ENCODE results near the gene PAPLN. TPM values are rescaled to one million over a fixed set of nuclear protein-coding genes. Genes with fewer than 3 reads are reported as not detected.
"Not testable (repeated sequence)": the region's sequence is repeated elsewhere in the genome, so short reads cannot be mapped to it uniquely, and the experiment has no call there.

The PAPLN gene
- total RNA-seq, 1 experiment from 2014 or later, result 0.75 TPM

GRCh38 chr14:73307261-73307660 lies 70.0 kb downstream of the PAPLN start:
- CTCF ChIA-PET, result interaction anchor here (0.5 kb wide), 1 partner anchor 945 kb away, joined by 4 read pairs; no protein-coding TSS in a partner anchor
- no TSS peak for BruUV-seq (replicated peaks)

DNA sequence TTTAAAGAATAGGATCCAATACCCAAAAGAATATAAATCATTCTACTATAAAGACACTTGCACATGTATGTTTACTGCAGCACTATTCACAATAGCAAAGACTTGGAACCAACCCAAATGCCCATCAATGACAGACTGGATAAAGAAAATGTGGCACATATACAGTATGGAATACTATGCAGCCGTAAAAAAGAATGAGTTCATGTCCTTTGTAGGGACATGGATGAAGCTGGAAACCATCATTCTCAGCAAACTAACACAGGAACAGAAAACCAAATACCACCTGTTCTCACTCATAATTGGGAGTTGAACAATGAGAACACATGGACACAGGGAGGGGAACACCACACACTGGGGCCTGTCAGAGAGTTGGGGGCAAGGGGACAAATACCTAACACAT lies 71.9 kb downstream of the PAPLN start:
- POLR2A ChIA-PET (ENCODE audit: low non-redundant PET); H3K36me3 ChIP-seq (ENCODE audit: insufficient read depth, low read length, poor library complexity, severe bottlenecking); H3K27ac ChIP-seq (ENCODE audit: low read depth, low read length, poor library complexity, severe bottlenecking); BruUV-seq (replicated peaks); CTCF ChIA-PET; H3K4me1 ChIP-seq (ENCODE audit: insufficient read depth, low read length, poor library complexity, severe bottlenecking); H3K4me3 ChIP-seq (ENCODE audit: low read depth, low read length, poor library complexity, severe bottlenecking); H3K9me3 ChIP-seq (ENCODE audit: low read depth, low read length, poor library complexity, severe bottlenecking); intact Hi-C loops (cut with micrococcal nuclease; ENCODE audit: unreplicated experiment); DNase-seq (ENCODE audit: low spot score); H3K27me3 ChIP-seq (replicated peaks; ENCODE audit: insufficient read depth, low read depth, low read length, poor library complexity): not testable (repeated sequence)

More at GRCh38 chr14:73307261-73307660, 70.0 kb downstream of the PAPLN start:
- no peak for TF ChIP-seq EZH2 (IDR thresholded peaks at IDR 0.05; ENCODE audit: borderline replicate concordance, low read depth, low read length, poor library complexity, severe bottlenecking)
- TF ChIP-seq, protein P1, sequence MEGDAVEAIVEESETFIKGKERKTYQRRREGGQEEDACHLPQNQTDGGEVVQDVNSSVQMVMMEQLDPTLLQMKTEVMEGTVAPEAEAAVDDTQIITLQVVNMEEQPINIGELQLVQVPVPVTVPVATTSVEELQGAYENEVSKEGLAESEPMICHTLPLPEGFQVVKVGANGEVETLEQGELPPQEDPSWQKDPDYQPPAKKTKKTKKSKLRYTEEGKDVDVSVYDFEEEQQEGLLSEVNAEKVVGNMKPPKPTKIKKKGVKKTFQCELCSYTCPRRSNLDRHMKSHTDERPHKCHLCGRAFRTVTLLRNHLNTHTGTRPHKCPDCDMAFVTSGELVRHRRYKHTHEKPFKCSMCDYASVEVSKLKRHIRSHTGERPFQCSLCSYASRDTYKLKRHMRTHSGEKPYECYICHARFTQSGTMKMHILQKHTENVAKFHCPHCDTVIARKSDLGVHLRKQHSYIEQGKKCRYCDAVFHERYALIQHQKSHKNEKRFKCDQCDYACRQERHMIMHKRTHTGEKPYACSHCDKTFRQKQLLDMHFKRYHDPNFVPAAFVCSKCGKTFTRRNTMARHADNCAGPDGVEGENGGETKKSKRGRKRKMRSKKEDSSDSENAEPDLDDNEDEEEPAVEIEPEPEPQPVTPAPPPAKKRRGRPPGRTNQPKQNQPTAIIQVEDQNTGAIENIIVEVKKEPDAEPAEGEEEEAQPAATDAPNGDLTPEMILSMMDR (conservative IDR thresholded peaks at IDR 0.05; ENCODE audit: low read depth, low read length), result no peak
- intact Hi-C loops (cut with micrococcal nuclease; ENCODE audit: unreplicated experiment), result no loop called here
- Histone ChIP-seq H3K4me1 (ENCODE audit: insufficient read depth, low read length, poor library complexity, severe bottlenecking) (peaks cover 7% of the 10 kb centered on the region), H3K9me3 (ENCODE audit: low read depth, low read length, poor library complexity, severe bottlenecking) (no peaks in the 10 kb centered on the region), H3K36me3 (ENCODE audit: insufficient read depth, low read length, poor library complexity, severe bottlenecking) (no peaks in the 10 kb centered on the region), H3K27me3 (replicated peaks; ENCODE audit: insufficient read depth, low read depth, low read length, poor library complexity) (no peaks in the 10 kb centered on the region), H3K27ac (ENCODE audit: low read depth, low read length, poor library complexity, severe bottlenecking) (no peak overlapping the region), H3K4me3 (ENCODE audit: low read depth, low read length, poor library complexity, severe bottlenecking) (no peak overlapping the region)
- POLR2A ChIA-PET (ENCODE audit: low non-redundant PET), result no interaction called here
- DNase-seq (ENCODE audit: low spot score), result no peak

GRCh38 chr14:73311708-73312030 lies 74.4 kb downstream of the PAPLN start:
- DNase-seq (ENCODE audit: low spot score), result no peak
- H3K9me3 ChIP-seq (ENCODE audit: low read depth, low read length, poor library complexity, severe bottlenecking), result no peaks in the 10 kb centered on the region
- H3K27ac ChIP-seq (ENCODE audit: low read depth, low read length, poor library complexity, severe bottlenecking), result no peak overlapping the region
- ChIA-PET CTCF (no interaction called here), POLR2A (ENCODE audit: low non-redundant PET) (no interaction called here)
- no peaks in the 10 kb centered on the region for H3K36me3 ChIP-seq (ENCODE audit: insufficient read depth, low read length, poor library complexity, severe bottlenecking)
- H3K4me1 ChIP-seq (ENCODE audit: insufficient read depth, low read length, poor library complexity, severe bottlenecking), result peaks cover 7% of the 10 kb centered on the region
- no TSS peak for BruUV-seq (replicated peaks)
- no peak overlapping the region for H3K4me3 ChIP-seq (ENCODE audit: low read depth, low read length, poor library complexity, severe bottlenecking)
- H3K27me3 ChIP-seq (replicated peaks; ENCODE audit: insufficient read depth, low read depth, low read length, poor library complexity), result no peaks in the 10 kb centered on the region
- TF ChIP-seq, protein P1 (conservative IDR thresholded peaks at IDR 0.05; ENCODE audit: low read depth, low read length), result no peak
- no peak for TF ChIP-seq EZH2 (IDR thresholded peaks at IDR 0.05; ENCODE audit: borderline replicate concordance, low read depth, low read length, poor library complexity, severe bottlenecking)
- intact Hi-C loops (cut with micrococcal nuclease; ENCODE audit: unreplicated experiment), result no loop called here

DNA sequence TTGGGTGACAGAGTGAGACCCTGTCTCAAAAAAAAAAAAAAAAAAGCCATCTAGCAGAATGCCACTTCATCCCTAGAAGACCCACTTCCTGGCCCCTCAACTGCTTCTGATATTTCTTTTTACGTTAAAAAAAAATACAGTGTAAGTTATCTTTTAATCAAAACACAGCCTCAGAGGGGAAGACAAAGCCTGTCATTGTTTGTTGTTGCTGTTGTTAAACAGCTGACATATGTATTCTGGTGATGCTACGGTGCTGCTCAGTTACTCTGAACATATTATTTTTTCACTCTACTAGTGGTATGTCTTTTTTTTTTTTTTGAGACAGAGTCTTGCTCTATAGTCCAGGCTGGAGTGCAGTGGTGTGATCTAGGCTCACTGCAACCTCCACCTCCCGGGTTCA lies 75.4 kb downstream of the PAPLN start:
- no peak overlapping the region for H3K27ac ChIP-seq (ENCODE audit: low read depth, low read length, poor library complexity, severe bottlenecking)
- intact Hi-C loops (cut with micrococcal nuclease; ENCODE audit: unreplicated experiment), result no loop called here
- CTCF ChIA-PET, result no interaction called here
- no peak for DNase-seq (ENCODE audit: low spot score)
- no peak for TF ChIP-seq EZH2 (IDR thresholded peaks at IDR 0.05; ENCODE audit: borderline replicate concordance, low read depth, low read length, poor library complexity, severe bottlenecking)
- TF ChIP-seq, protein P1 (conservative IDR thresholded peaks at IDR 0.05; ENCODE audit: low read depth, low read length), result no peak
- no peaks in the 10 kb centered on the region for H3K27me3 ChIP-seq (replicated peaks; ENCODE audit: insufficient read depth, low read depth, low read length, poor library complexity)
- no peaks in the 10 kb centered on the region for H3K36me3 ChIP-seq (ENCODE audit: insufficient read depth, low read length, poor library complexity, severe bottlenecking)
- no peaks in the 10 kb centered on the region for H3K9me3 ChIP-seq (ENCODE audit: low read depth, low read length, poor library complexity, severe bottlenecking)
- BruUV-seq (replicated peaks), result no TSS peak
- POLR2A ChIA-PET (ENCODE audit: low non-redundant PET), result no interaction called here
- H3K4me3 ChIP-seq (ENCODE audit: low read depth, low read length, poor library complexity, severe bottlenecking), result no peak overlapping the region
- peaks cover 7% of the 10 kb centered on the region for H3K4me1 ChIP-seq (ENCODE audit: insufficient read depth, low read length, poor library complexity, severe bottlenecking)
